ENCODE results near the gene GBE1. TPM values are rescaled to one million over a fixed set of nuclear protein-coding genes. Genes with fewer than 3 reads are reported as not detected.

GBE1 gene
- total and polyA plus RNA-seq, 2 donors (not counting 1 experiment from before 2014, with no cell fraction given): 153 to 232 TPM

- Histone ChIP-seq H3K4me1 (ENCODE audit: control insufficient read depth, extremely low read depth, insufficient read depth, low read length) (peaks cover 2% of the 10 kb centered on the region), H4K20me1 (ENCODE audit: control insufficient read depth, extremely low read depth, insufficient read depth, low read length) (no peaks in the 10 kb centered on the region), H3K79me2 (ENCODE audit: control insufficient read depth, insufficient read depth, low read length) (no peaks in the 10 kb centered on the region), H2AFZ (ENCODE audit: low read length) (no peak overlapping the region), H3K27me3 (ENCODE audit: control insufficient read depth, insufficient read depth, low read length) (no peaks in the 10 kb centered on the region), H3K4me2 (ENCODE audit: extremely low read depth, insufficient read depth, low read length) (no peak overlapping the region), H3K4me3 (replicated peaks in 1 of 4; ENCODE audit: control extremely low read depth in 1 of 4, insufficient read depth in 1 of 4, low read depth in 3 of 4, low read length in 4 of 4) (no peak overlapping the region), H3K36me3 (ENCODE audit: control insufficient read depth, insufficient read depth, low read length) (no peaks in the 10 kb centered on the region), H3K9me3 (ENCODE audit: control insufficient read depth, insufficient read depth, low read depth, low read length) (no peaks in the 10 kb centered on the region), H3K27ac (ENCODE audit: insufficient read depth, low read length) (peak overlapping the region; percentile 19), H3K9ac (ENCODE audit: insufficient read depth, low read length) (no peak overlapping the region)
- no peak for TF ChIP-seq EZH2 (IDR thresholded peaks at IDR 0.05; ENCODE audit: low read length, missing control alignments)
- TF ChIP-seq, protein P1, sequence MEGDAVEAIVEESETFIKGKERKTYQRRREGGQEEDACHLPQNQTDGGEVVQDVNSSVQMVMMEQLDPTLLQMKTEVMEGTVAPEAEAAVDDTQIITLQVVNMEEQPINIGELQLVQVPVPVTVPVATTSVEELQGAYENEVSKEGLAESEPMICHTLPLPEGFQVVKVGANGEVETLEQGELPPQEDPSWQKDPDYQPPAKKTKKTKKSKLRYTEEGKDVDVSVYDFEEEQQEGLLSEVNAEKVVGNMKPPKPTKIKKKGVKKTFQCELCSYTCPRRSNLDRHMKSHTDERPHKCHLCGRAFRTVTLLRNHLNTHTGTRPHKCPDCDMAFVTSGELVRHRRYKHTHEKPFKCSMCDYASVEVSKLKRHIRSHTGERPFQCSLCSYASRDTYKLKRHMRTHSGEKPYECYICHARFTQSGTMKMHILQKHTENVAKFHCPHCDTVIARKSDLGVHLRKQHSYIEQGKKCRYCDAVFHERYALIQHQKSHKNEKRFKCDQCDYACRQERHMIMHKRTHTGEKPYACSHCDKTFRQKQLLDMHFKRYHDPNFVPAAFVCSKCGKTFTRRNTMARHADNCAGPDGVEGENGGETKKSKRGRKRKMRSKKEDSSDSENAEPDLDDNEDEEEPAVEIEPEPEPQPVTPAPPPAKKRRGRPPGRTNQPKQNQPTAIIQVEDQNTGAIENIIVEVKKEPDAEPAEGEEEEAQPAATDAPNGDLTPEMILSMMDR (conservative IDR thresholded peaks at IDR 0.05 in 1 of 2, IDR thresholded peaks at IDR 0.05 in 1 of 2; ENCODE audit: low read depth in 1 of 2, low read length in 2 of 2): no peak
- DNase-seq (ENCODE audit: low read depth in 2 of 2): peak; percentile 59 to 63
Observed at GRCh38 chr3:81554801-81555200, 206.6 kb downstream of the GBE1 start.

- peak; percentile 84 to 87 for DNase-seq (ENCODE audit: low read depth in 2 of 2)
- TF ChIP-seq EZH2 (IDR thresholded peaks at IDR 0.05; ENCODE audit: low read length, missing control alignments): no peak
- TF ChIP-seq, protein P1 (conservative IDR thresholded peaks at IDR 0.05 in 1 of 2, IDR thresholded peaks at IDR 0.05 in 1 of 2; ENCODE audit: low read depth in 1 of 2, low read length in 2 of 2): no peak
- H3K27ac ChIP-seq (ENCODE audit: insufficient read depth, low read length): peak overlapping the region; percentile 19
Observed at GRCh38 chr3:81554388-81554787, 207.1 kb downstream of the GBE1 start.

GRCh38 chr3:81550415-81550814, 211.0 kb downstream of the GBE1 start:
- DNase-seq (ENCODE audit: low read depth in 2 of 2): peak in 1 of 2 donors; percentile 53
- Histone ChIP-seq H3K27ac (ENCODE audit: insufficient read depth, low read length) (no peak overlapping the region), H4K20me1 (ENCODE audit: control insufficient read depth, extremely low read depth, insufficient read depth, low read length) (no peaks in the 10 kb centered on the region), H3K4me1 (ENCODE audit: control insufficient read depth, extremely low read depth, insufficient read depth, low read length) (peaks cover 2% of the 10 kb centered on the region), H3K4me3 (replicated peaks in 1 of 4; ENCODE audit: control extremely low read depth in 1 of 4, insufficient read depth in 1 of 4, low read depth in 3 of 4, low read length in 4 of 4) (no peak overlapping the region), H3K36me3 (ENCODE audit: control insufficient read depth, insufficient read depth, low read length) (no peaks in the 10 kb centered on the region), H3K9me3 (ENCODE audit: control insufficient read depth, insufficient read depth, low read depth, low read length) (no peaks in the 10 kb centered on the region), H3K9ac (ENCODE audit: insufficient read depth, low read length) (no peak overlapping the region), H3K4me2 (ENCODE audit: extremely low read depth, insufficient read depth, low read length) (no peak overlapping the region), H3K79me2 (ENCODE audit: control insufficient read depth, insufficient read depth, low read length) (no peaks in the 10 kb centered on the region), H2AFZ (ENCODE audit: low read length) (no peak overlapping the region), H3K27me3 (ENCODE audit: control insufficient read depth, insufficient read depth, low read length) (no peaks in the 10 kb centered on the region)
- TF ChIP-seq, protein P1 (conservative IDR thresholded peaks at IDR 0.05 in 1 of 2, IDR thresholded peaks at IDR 0.05 in 1 of 2; ENCODE audit: low read depth in 1 of 2, low read length in 2 of 2): no peak
- TF ChIP-seq EZH2 (IDR thresholded peaks at IDR 0.05; ENCODE audit: low read length, missing control alignments): no peak

More at GRCh38 chr3:81554388-81554787, 207.1 kb downstream of the GBE1 start:
- peaks cover 2% of the 10 kb centered on the region for H3K4me1 ChIP-seq (ENCODE audit: control insufficient read depth, extremely low read depth, insufficient read depth, low read length)
- no peaks in the 10 kb centered on the region for H4K20me1 ChIP-seq (ENCODE audit: control insufficient read depth, extremely low read depth, insufficient read depth, low read length)
- no peaks in the 10 kb centered on the region for H3K27me3 ChIP-seq (ENCODE audit: control insufficient read depth, insufficient read depth, low read length)
- no peaks in the 10 kb centered on the region for H3K36me3 ChIP-seq (ENCODE audit: control insufficient read depth, insufficient read depth, low read length)
- no peak overlapping the region for H3K4me3 ChIP-seq (replicated peaks in 1 of 4; ENCODE audit: control extremely low read depth in 1 of 4, insufficient read depth in 1 of 4, low read depth in 3 of 4, low read length in 4 of 4)
- H3K4me2 ChIP-seq (ENCODE audit: extremely low read depth, insufficient read depth, low read length): no peak overlapping the region
- H3K9ac ChIP-seq (ENCODE audit: insufficient read depth, low read length): no peak overlapping the region
- no peak overlapping the region for H2AFZ ChIP-seq (ENCODE audit: low read length)
- no peaks in the 10 kb centered on the region for H3K9me3 ChIP-seq (ENCODE audit: control insufficient read depth, insufficient read depth, low read depth, low read length)
- no peaks in the 10 kb centered on the region for H3K79me2 ChIP-seq (ENCODE audit: control insufficient read depth, insufficient read depth, low read length)
